SKM-1 (cell line): Measurements from ENCODE around the gene CROCC.

ENCODE experiments used
- DNase-seq: peaks from one replicate; lab custom pipeline; 2025; ENCODE audit not compliant: unreplicated experiment; lab: John Stamatoyannopoulos, UW

The CROCC gene

DNA sequence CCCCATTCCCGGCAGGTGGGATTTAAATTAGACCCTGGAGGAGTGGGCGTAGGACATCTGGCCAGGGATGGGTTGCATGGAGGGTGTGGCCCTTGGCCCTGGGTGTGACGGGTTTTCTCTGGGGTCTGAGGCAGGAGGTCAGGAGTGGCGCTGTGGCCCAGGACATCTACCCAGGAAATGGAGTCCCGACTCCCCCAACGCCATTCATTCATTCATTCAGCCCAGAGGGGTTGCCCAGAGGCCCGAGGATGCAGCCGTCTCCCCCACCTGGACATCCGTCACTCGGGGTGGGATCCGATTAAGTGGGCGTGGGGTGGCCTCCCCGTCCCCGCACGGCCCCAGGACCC is 89.3 kb downstream of the CROCC start:
- DNase-seq = no peak

DNA sequence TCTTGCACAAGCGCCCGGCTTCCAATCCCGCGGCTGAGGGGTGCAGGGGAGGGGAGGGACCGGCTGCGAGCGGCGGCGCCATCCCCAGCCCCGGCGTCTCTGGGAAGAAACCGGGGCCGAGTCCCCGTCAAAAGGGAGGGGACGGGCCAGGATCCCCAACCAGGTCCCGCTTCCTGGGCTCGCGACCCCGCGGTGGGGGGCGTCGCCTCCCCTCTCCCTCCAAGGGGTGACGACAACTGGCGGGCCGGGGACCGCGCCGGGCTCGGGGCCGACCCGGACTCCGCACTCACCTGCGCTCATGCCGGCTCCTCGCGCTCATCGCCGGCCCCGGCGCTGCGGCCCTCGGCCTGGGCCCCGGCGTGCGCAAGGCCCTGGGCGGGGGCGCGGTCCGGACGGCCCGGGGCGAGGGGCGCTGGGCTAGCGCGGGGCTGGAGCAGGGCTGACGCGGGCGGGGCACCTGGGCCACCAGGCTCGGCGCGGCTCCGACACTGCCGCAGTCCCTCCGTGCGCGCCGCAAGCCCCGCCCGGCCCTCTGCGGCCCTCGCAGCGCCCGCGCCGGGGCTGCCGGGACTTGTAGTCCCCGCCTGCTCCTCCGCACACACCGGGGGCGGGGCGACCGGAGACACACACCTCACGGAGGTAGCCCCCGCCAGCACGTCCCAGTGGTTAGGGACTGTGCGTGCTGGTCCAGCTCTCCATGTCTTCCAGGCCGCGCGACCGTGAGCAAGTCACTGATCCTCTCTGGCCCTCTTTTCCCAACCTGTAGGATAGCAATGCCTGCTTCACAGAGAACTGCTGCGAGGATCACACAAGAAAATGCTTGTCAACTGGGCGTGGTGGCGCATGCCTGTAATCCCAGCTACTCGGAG is 89.9 kb downstream of the CROCC start, which contains the start of gene ATP13A2:
Gene ATP13A2 (minus strand): TSS at position 490 of the 869 bp plus-strand sequence. CDS start 190 bp downstream, at position 300.
- no peak for DNase-seq

DNA sequence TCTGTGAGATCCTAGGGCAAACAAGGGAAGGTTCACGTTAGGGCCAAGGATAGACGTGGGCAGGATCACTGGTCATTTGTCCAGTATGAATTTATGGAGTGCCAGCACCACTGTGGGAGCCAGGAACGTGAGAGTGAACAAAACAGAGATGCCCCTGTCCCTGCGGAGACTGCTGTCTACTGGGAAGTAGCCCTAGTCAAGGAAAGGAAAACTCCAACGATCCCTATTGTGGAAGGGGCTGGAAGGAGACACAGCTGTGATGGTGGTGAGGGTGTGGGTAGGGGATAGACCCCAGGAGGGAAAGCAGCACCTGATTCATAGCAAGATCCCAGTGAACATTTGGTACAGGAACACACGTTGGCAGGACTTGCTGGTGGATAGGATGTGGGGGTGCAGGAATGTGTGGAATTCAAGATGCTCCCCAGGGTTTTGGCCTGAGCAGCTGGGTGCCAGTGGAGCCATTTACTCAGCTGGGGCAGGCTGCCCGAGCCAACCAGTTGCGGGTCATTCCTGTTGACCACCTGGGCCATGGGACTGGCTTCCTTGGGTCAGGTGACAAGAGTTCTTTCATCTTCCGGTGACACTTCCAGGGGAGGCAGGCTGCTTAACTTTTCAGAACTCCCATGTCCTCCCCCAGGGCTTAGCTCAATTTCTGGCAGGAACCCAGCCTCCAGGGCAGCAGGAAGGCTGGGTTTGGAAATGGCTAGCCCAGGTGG is 91.2 kb downstream of the CROCC start:
- DNase-seq = no peak

DNA sequence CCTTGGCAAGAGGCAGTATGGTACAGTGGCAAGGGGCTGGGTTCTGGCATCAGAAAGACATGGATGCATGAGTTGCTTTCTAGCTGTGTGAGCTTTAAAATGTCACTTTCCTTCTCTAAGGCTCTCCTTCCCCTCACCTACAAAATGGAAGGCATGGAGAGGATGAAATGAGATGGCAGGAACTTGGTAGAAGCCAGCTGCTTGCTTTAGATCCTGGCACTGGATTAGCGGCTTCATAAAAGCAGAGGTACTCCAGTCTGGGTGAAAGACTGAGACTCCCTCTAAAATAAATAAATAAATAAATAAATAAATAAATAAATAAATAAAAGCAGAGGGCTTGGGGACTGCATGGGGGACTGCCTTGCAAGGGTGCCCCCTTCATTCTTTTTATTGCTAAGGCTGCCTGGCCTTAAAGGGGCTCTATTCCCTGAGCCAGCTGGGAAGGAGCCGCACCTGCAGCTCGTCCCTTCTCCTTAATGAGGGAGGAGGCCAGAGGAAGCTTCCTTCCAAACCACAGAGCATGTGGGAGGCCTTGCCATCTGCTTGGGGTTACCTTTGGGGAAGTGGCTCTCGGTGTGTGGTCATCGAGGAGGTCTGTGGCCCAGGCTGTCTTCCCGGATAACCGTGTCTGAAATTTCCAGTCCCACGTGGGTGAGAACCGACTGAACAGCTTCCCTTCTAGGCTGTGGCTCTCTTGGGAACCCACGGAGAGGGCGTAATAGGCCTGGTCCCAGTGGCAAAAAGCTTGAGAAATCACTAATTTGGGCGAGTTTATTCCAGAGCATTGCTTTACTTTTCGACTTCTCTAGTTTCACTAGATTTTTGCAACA is 92.0 kb downstream of the CROCC start:
- DNase-seq = peak; percentile 96

DNA sequence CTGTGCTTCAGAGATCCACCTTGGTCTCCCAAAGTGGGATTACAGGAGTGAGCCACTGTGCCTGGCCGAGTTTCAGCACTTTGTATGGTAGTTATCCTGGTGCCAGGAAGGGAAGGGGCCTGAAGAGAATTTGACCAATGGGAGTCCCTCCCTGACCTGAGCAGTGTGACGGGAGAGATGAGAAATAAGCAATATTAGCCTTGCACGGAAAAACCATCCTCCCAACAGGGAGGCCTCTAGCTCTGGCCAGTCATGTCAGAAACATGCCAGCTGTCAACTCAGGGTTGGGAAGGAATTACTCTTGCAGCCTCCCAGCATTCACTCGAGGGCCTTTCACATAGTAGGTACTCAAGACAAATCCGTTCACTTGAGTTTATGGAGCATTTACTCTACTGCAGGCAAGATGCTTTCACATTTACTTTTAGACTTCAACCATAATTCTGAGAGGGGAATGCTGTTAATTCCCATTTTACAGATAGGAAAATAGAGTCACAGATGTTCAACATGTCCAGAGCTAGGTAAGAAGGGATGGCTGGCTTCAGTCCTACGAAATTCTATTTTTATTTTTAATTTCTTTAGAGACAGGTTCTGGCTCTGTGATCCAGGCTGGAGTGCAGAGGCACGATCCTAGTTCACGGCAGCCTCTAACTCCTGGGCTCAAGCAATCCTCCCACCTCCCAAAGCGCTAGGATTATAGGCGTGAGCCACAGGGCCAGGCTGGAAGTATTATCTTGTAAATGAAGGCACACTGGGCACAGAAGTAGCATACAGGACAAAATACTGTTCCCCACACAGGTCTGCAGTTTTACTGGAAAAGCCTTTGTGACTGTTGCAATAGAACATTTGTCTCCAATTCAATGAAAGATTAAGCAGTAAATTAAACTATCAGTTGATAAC is 93.2 kb downstream of the CROCC start:
- DNase-seq = no peak

DNA sequence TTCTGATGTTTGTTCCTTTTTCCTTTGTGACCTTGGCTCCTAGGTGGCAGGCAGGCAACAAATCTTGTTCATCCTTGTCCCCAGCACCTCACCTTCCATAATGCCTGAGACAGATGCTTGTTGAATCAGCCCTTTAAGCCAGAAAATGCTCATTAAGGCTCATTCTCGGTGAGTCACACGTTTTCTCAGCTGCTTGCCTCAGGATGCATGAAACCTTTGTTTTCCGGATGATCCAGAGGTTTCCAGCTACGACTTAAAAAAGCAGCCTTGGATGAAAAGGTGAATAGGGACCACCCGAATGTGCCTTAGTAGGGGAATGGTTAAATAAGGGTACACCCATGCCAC is 94.6 kb downstream of the CROCC start:
- no peak for DNase-seq

DNA sequence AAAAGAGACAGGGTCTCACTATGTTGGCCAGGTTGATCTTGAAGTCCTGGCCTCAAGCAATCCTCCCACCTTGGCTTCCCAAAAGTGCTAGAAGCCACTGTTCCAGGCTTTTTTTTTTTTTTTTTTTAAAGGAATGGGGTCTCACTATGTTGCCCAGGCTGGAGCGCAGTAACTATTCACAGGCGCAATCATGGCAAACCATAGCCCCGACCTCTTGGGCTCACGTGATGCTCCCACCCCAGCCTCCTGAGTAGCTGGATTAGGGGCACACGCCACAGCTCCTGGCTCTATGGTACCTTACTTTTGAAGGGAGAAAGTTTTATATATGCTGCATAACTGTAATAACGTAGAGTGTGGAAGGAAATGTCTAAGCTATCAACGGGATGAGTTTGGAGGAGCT is 95.7 kb downstream of the CROCC start:
- no peak for DNase-seq

DNA sequence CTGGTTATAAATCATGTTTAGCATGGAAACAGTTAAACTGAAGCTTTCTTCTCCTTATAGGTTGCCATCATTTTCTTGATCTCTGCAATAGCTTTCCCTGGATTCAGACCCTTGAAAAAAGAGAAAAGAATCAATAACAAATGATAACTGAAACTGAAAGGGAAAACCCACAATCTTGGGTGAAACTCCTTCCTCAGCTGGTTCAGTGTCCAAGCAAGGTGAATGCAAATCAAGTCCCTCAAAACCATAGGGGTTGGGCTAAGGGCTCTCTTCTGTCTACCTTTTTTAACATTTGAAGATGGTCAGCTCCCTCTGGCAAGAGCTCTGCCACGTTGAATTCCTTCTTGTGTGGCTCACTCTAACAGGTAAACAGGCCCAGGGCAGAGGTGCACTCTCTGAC is 97.1 kb downstream of the CROCC start:
- DNase-seq = no peak

DNA sequence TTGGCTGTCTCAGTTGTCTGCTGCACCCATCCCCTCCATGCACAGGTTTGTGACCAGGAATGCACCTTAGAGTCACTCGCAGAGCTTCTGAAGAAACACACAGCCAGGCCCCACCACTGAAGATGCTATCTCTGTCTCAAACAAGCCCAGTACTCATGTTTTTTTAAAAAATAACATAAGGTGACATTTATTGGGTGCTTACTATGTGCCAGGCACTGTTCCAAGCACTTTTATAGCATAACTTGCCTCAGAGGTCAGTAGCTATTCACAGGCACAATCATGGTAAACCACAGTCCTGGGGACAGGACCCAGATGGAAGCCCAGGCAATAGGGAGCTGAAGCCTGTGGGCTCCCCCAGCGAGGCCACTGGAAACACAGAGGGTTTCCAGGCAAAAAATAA is 98.8 kb downstream of the CROCC start:
- DNase-seq = no peak

DNA sequence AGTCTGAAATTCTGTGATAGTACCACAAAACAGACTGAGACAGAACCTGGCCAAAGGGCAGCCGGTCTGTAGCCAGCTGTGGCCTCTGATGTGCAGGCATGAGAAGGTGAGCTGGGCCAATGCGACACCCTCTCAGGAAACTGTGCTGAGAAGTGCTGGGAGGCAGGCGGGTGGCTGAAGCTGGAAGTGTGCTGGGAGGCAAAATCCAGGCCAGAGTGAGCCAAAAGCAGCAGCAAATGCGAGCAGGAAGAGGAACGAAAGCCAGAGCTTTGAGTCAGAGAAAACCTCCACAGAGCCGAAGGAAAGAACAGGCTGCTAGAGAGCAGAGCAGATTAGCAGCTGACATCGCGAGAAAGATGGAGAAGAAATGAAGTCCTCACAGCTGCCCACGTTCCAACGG is 100.2 kb downstream of the CROCC start:
- no peak for DNase-seq
